NCI-H1417 treated with DMSO at 0.1 percent for 48 hours (cell line): ENCODE data around the gene SLC47A2.
"Not testable (repeated sequence)": the region's sequence is repeated elsewhere in the genome, so short reads cannot be mapped to it uniquely, and the experiment has no call there.

Experiments used
- DNase-seq: peaks from one replicate; lab custom pipeline; 2025; lab: John Stamatoyannopoulos, UW

Gene SLC47A2

GRCh38 chr17:19708431-19709175, 7.8 kb downstream of the SLC47A2 start:
- DNase-seq = no peak

GRCh38 chr17:19707728-19708221, 8.6 kb downstream of the SLC47A2 start:
- no peak for DNase-seq

- no peak for DNase-seq
These were observed 9.3 kb downstream of the SLC47A2 start for GRCh38 chr17:19706791-19707727.

- no peak for DNase-seq
These were observed 10.3 kb downstream of the SLC47A2 start for GRCh38 chr17:19705771-19706770.

- DNase-seq = no peak
These were observed 11.2 kb downstream of the SLC47A2 start for GRCh38 chr17:19705201-19705600.

- DNase-seq = no peak
These were observed 12.4 kb downstream of the SLC47A2 start for GRCh38 chr17:19703828-19704613.

GRCh38 chr17:19703106-19703827, 13.1 kb downstream of the SLC47A2 start:
- no peak for DNase-seq

- no peak for DNase-seq
These were observed 14.2 kb downstream of the SLC47A2 start for GRCh38 chr17:19702217-19702641.

GRCh38 chr17:19686400-19687090, 29.8 kb downstream of the SLC47A2 start:
- DNase-seq = no peak

GRCh38 chr17:19684909-19685580, 31.3 kb downstream of the SLC47A2 start:
- not testable (repeated sequence) for DNase-seq

GRCh38 chr17:19683117-19683516, 33.3 kb downstream of the SLC47A2 start:
- DNase-seq = no peak

- DNase-seq = no peak
These were observed 37.6 kb downstream of the SLC47A2 start for GRCh38 chr17:19678581-19679453.

GRCh38 chr17:19677736-19678379, 38.5 kb downstream of the SLC47A2 start:
- no peak for DNase-seq

- DNase-seq = no peak
These were observed 39.5 kb downstream of the SLC47A2 start for GRCh38 chr17:19676896-19677295.

- no peak for DNase-seq
These were observed 42.8 kb downstream of the SLC47A2 start for GRCh38 chr17:19673623-19674022.

GRCh38 chr17:19672009-19672750, 44.2 kb downstream of the SLC47A2 start:
- no peak for DNase-seq

GRCh38 chr17:19671433-19671832, 45.0 kb downstream of the SLC47A2 start:
- no peak for DNase-seq
